GM12801 (cell line): ENCODE data around the gene ANKS1A.

ENCODE experiments used
- TF ChIP-seq, protein P1 (sequence below): IDR thresholded peaks from one replicate; pipeline ENCODE4 v1.5.1; 2011; ENCODE audit warnings: control low read depth; ENCODE audit not compliant: insufficient read length; ENCODE audit errors: extremely low read depth

The ANKS1A gene

DNA sequence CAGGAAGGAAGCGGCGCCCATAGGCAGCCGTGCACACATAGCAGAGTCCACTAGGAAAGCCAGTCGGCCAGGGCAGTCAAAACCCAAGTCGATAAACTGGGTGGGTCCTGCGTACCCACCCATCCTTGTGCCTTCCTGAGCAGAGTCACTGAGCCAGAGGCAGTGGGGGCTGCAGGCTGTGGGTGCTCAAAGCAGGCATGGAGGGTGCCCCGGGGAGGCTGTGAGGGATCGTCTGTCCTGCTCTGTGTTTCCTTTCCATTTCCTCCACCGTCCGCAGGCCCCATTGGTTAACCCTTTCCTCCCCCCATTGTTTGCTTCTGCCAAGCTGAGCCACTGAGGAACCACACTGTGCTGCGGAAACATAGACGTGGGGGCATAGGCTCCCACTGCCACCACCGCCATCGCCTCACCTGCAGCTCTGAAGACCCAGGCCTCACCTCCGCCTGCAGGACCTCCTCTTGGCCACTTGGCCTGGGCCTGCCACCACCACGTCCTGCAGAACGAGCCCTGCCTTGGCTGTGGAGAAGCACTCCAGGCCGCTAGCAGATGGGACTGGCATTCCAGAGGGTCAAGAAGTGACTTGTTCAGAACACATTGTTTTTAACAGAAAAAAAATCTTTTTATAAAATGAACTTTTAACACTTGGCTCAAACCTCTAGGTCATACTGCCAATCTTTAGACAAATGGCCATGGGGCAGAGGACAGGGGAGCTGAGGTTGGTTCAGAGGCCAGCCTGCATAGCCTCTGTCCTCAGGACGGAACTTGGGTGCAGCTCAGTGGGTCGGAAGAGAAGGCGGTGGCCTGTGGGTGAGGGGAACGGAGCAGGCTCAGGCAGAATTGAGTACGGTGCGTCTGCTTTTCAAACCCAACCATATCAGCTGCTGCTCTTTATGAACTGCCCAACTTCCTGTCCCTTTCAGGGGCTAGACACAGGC, 199.5 kb downstream of the ANKS1A start:
- TF ChIP-seq, protein P1, sequence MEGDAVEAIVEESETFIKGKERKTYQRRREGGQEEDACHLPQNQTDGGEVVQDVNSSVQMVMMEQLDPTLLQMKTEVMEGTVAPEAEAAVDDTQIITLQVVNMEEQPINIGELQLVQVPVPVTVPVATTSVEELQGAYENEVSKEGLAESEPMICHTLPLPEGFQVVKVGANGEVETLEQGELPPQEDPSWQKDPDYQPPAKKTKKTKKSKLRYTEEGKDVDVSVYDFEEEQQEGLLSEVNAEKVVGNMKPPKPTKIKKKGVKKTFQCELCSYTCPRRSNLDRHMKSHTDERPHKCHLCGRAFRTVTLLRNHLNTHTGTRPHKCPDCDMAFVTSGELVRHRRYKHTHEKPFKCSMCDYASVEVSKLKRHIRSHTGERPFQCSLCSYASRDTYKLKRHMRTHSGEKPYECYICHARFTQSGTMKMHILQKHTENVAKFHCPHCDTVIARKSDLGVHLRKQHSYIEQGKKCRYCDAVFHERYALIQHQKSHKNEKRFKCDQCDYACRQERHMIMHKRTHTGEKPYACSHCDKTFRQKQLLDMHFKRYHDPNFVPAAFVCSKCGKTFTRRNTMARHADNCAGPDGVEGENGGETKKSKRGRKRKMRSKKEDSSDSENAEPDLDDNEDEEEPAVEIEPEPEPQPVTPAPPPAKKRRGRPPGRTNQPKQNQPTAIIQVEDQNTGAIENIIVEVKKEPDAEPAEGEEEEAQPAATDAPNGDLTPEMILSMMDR = no peak

DNA sequence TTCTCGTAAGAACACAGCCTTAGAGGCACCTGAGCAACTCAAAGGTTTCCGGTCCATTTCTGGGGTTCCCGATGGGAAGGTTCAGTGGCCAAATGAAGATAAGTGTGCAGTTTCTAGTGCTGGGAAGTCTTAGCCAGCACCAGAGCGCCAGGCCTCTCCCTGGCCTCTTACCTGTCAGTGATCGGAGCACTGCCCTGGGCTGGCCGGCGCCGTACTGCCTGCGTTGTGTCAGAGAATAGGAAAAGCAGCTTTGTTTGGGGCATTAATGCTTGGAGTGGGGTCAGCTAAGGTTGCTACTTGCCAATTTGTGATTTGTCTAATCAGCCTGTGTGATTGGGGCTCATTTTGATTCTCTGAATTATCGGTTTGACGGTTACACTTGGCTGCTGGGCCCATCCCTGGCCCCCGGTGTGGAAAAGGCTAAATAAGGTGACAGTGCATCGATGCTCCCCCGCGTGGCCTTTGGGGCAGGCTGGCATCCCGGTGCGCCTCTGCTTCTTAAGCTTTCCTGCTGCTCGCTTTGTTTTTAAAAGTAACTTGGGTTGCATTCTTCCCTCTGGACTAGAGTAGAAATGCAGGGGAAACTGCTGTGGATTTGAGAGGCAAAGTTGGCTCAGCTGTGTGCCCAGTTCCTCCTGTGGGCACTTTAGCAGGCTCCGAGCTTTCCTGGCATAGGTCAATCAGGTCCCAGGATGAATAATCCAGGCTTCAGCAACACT, 200.3 kb downstream of the ANKS1A start:
- TF ChIP-seq, protein P1 = no peak

GRCh38 chr6:35089935-35090505, 201.0 kb downstream of the ANKS1A start:
- TF ChIP-seq, protein P1 = no peak

DNA sequence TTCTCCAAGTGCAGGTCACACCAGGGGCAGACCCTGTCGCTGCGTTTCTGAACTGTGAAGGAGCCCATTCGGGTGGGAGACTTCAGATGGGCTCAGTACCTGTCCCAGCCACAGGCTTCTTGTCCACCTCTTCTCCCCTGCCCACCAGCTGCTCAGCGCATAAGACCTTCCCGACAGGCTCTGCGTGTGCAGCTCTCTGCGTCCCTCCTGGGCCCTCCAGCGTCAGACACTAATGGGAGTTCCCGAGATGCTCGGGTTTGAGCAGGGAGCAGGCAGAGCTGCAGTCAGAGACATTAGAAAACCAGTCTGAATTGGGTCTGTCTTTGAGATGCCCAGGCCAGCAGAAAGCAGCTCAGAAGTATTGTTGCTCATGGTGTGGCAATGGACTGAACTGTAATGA, 201.7 kb downstream of the ANKS1A start:
- TF ChIP-seq, protein P1 = no peak

GRCh38 chr6:35091346-35092083, 202.5 kb downstream of the ANKS1A start:
- TF ChIP-seq, protein P1 = no peak

DNA sequence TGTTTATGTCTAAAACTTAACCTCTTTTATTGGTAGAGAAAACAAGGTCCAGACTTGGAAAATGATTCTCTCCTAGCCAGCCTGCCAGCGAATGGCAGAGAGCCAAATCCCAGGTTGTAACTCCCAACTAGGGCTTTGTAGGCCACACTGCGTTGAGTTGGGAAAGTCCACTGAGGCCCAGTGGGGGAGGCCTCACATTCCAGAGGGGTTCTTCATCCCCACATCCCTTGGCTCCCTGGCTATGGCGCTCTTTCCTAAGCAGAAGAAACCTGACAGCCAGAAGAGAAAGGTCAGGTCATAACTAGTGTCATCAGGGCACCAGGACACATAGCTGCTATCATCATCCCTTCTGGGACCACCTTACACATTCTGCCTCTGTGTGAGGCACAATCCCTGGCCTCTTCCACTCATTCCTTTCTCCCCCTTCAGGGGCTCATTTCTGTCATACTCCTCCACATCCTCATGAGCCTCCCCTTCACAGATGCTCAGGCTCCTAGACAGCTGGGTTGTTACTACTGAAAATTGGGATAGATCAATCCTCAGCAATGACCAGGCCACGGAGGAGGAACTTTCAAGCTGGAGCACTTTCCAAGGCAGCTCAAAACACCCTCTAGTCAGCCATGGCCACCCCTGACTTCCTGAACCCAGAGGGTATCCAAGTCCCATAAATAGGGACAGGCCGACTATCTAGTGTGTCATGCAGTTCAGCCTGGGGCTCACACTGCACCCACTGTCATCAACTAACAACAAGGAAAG, 203.5 kb downstream of the ANKS1A start:
- TF ChIP-seq, protein P1 = no peak
